SK-N-MC (cell line): ENCODE data around the gene NDUFS5.
"Not testable (repeated sequence)": the region's sequence is repeated elsewhere in the genome, so short reads cannot be mapped to it uniquely, and the experiment has no call there.

Source experiments
- DNase-seq: peaks from one replicate; pipeline ENCODE4 v3.0.0-alpha.2; 2011; ENCODE audit warnings: low read depth, low spot score
- H3K27ac ChIP-seq: fragments of 200-600 bp; sonication (generic); 2 replicates; pipeline ENCODE4 v1.5.1; 2016; ENCODE audit warnings: mixed run types
- H3K36me3 ChIP-seq: fragments of 200-600 bp; sonication (generic); 2 replicates; pipeline ENCODE4 v1.6.1; 2017; ENCODE audit warnings: antibody characterized with exemption, low read length, mixed read lengths; ENCODE audit not compliant: insufficient read depth
- H3K4me3 ChIP-seq: fragments of 200-600 bp; sonication (generic); 2 replicates; pipeline ENCODE4 v1.5.1; 2016
- H3K9ac ChIP-seq: fragments of 200-600 bp; sonication (generic); 2 replicates; pipeline ENCODE4 v1.8.0; 2017; ENCODE audit warnings: mixed run types, mixed read lengths; ENCODE audit not compliant: insufficient read length
- H3K9me3 ChIP-seq: fragments of 200-600 bp; sonication (generic); 2 replicates; pipeline ENCODE4 v1.6.1; 2017; ENCODE audit warnings: low read depth, mild to moderate bottlenecking, antibody characterized with exemption, low read length, moderate library complexity, mixed read lengths
- EZH2 ChIP-seq: fragments of 200-600 bp; sonication (generic); IDR thresholded peaks from one replicate; pipeline ENCODE4 v1.6.1; 2017; ENCODE audit warnings: antibody characterized with exemption
- FOXP2 ChIP-seq: optimal IDR thresholded peaks from 2 replicates; pipeline ENCODE3; 2011; ENCODE audit warnings: mild to moderate bottlenecking, moderate library complexity; ENCODE audit not compliant: insufficient read depth; ENCODE audit errors: extremely low read length, control extremely low read depth
- POLR2AphosphoS5 ChIP-seq: IDR thresholded peaks from 2 replicates; pipeline ENCODE4 v1.6.1; 2012; ENCODE audit warnings: mild to moderate bottlenecking, low read depth, low read length, borderline replicate concordance

The NDUFS5 gene

DNA sequence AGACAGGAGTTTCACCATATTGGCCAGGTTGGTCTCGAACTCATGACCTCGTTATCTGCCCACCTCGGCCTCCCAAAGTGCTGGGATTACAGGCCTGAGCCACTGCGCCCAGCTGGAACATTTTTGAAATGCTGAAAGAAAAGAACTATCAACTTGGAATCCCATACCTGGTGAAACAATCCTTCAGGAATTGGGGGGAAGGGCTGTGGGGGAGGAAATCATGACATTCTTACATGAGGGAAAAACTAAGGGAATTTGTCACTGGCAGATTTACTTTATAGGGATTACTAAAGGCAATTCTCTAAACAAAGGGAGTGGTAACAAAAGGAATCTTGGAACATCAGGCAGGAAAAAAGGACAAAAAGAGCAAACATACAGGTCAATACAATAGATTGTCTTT, 25.8 kb downstream of the NDUFS5 start:
- no peak overlapping the region for H3K4me3 ChIP-seq
- TF ChIP-seq POLR2AphosphoS5 (no peak), FOXP2 (no peak), EZH2 (no peak)
- DNase-seq, result no peak
- H3K36me3 ChIP-seq, result no peaks in the 10 kb centered on the region
- no peaks in the 10 kb centered on the region for H3K9me3 ChIP-seq
- no peak overlapping the region for H3K9ac ChIP-seq
- no peak overlapping the region; the same call in 1 of the 2 replicates for H3K27ac ChIP-seq

DNA sequence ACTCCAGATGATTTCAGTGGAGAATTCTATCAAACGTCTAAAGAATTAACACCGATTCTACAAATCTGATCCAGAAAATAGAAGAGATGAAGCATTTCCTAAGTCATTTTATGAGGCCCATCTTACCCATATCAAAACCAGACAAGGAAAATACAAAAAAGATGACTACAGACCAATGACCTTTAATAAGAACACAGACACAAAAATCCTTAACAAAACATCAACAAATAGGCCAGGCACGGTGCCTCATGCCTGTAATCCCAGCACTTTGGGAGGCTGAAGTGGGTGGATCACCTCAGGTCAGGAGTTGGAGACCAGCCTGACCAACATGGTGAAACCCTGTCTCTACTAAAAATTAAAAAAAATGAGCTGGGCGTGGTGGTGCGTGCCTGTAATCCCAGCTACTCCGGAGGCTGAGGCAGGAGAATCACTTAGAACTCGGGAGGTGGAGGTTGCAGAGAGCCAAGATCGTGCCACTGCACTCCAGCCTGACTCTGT, 29.1 kb downstream of the NDUFS5 start:
- not testable (repeated sequence) for H3K9me3 ChIP-seq, H3K36me3 ChIP-seq, DNase-seq, H3K27ac ChIP-seq, H3K9ac ChIP-seq, H3K4me3 ChIP-seq

DNA sequence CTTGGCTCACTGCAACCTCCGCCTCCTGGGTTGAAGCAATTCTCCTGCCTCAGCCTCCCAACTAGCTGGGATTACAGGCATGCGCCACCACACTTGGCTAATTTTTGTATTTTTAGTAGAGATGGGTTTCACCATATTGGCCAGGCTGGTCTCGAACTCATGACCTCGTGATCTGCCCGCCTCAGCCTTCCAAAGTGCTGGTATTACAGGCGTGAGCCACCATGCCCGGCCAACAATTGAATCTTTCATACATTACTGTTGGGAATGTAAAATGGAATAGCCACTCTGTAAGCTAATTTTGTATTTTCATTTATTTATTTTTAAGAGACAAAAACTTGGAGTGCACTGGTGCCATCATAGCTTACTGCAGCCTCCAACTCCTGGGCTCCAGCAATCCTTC, 35.4 kb downstream of the NDUFS5 start:
- not testable (repeated sequence) for DNase-seq, H3K27ac ChIP-seq, H3K9ac ChIP-seq, H3K4me3 ChIP-seq, H3K36me3 ChIP-seq, H3K9me3 ChIP-seq

DNA sequence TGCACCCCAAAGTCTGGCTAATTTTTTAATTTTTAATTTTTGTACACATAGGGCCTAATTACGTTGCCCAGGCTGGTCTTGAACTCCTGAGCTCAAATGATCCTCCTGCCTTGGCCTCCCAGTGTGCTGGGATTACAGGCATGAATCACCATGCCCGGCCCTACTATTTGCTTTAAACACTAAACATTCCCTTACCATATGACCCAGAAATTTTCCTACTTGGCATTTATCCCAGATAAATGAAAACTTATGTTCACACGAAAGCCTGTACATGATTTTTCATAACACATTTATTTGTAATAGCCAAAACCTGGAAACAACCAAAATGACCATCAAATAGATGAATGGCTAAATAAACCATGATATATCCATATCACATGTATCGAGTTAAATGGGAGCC, 35.8 kb downstream of the NDUFS5 start:
- Histone ChIP-seq H3K27ac (no peak overlapping the region), H3K9ac (no peak overlapping the region), H3K9me3 (no peaks in the 10 kb centered on the region), H3K4me3 (no peak overlapping the region), H3K36me3 (no peaks in the 10 kb centered on the region)
- DNase-seq, result no peak
- TF ChIP-seq EZH2 (no peak), FOXP2 (no peak), POLR2AphosphoS5 (no peak)

DNA sequence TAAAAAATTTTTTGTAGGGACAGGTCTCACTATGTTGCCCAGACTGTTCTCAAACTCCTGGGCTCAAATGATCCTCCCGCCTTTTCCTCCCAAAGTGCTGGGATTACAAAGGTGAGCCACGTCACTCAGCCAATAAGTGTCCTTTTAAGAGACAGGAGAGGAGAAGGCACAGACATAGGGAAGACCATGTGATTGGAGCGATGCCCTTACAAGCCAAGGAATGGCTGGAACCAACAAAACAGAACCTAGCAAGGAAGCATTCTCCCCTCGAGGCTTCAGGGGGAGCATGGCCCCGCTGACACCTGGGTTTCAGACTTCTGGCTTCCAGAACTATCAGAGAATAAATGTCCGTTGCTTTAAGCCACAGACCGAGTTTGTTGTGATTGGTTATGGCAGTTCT, 37.0 kb downstream of the NDUFS5 start:
- DNase-seq, result no peak
- Histone ChIP-seq H3K36me3 (no peaks in the 10 kb centered on the region), H3K27ac (no peak overlapping the region), H3K9me3 (no peaks in the 10 kb centered on the region), H3K4me3 (no peak overlapping the region), H3K9ac (no peak overlapping the region)
- TF ChIP-seq POLR2AphosphoS5 (no peak), EZH2 (no peak), FOXP2 (no peak)

DNA sequence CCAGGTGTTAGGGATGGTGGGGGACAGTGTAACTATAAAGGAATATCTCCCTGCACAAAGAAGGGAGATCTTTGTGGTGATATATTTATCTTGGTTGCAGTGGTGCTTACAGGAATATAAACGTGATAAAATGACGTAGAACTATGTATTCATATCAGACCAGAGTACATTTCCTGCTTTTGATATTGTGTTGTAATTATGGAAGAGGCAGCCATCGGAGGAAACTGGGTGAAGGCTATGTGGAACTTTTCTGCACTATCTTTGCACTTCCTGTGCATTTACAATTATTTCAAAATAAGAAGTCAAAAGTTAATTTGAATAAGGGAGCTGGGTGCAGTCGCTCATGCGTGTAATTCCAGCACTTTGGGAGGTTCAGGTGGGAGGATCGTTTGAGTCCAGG, 37.6 kb downstream of the NDUFS5 start:
- H3K36me3 ChIP-seq, result no peaks in the 10 kb centered on the region
- H3K9ac ChIP-seq, result no peak overlapping the region
- TF ChIP-seq FOXP2, result no peak
- TF ChIP-seq POLR2AphosphoS5, result no peak
- TF ChIP-seq EZH2, result no peak
- H3K4me3 ChIP-seq, result no peak overlapping the region
- no peaks in the 10 kb centered on the region for H3K9me3 ChIP-seq
- H3K27ac ChIP-seq, result no peak overlapping the region
- no peak for DNase-seq

DNA sequence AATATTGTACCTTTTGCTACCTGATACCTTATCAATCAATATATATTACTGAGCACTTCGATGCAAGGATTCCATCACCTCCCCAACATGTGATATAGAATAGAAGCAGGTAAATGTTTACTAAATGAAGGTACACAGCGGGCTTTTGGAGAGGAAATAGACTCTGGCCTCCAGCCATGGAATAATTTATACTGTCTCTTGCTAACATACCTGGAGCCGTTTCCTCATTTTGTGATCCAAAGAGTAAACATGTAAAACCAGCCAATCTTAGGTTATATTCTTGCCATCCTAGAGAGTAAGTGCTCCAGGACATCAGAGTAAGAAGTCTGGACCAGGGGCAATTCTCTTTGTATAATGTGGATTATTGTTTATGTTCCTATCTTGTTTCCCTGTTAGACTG, 39.4 kb downstream of the NDUFS5 start:
- DNase-seq, result no peak

DNA sequence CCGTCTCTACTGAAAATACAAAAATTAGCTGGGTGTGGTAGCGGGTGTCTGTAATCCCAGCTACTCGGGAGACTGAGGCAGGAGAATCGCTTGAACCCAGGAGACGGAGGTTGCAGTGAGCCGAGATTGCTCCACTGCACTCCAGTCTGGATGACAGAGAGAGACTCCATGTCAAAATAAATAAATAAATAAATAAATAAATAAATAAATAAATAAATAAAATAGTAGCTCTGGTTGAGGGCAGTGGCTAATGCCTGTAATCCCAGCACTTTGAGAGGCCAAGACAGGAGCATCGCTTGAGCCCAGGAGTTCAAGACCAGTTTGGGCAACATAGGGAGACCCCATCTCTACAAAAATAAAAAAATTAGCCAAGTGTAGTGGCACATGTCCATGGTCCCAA, 42.1 kb downstream of the NDUFS5 start:
- H3K9ac ChIP-seq, H3K27ac ChIP-seq, H3K4me3 ChIP-seq, H3K36me3 ChIP-seq, DNase-seq, H3K9me3 ChIP-seq: not testable (repeated sequence)

More for the DNA sequence above, 39.4 kb downstream of the NDUFS5 start:
- no peak overlapping the region for H3K4me3 ChIP-seq
- H3K9me3 ChIP-seq, result no peaks in the 10 kb centered on the region
- no peaks in the 10 kb centered on the region for H3K36me3 ChIP-seq
- no peak overlapping the region for H3K9ac ChIP-seq
- no peak overlapping the region for H3K27ac ChIP-seq
- no peak for TF ChIP-seq FOXP2
- no peak for TF ChIP-seq POLR2AphosphoS5
- no peak for TF ChIP-seq EZH2

DNA sequence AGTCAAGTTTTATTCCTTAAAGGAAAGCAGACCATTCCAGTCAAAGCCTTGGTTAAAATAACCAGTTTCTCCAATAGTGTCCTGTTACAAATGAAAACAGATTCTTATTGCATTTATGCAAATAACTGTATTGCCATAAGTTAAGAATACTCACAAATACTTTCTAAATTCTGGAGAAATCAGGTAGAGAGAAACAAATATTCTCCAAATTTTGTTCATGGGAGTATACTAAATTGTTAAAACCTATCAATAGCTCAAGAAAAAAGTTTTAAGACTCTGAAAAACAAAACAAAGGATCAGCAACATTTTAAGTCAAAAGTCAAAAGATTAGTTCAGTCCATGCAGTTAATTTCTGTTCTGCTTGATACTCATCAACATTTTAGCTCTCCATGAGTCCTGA, 45.4 kb downstream of the NDUFS5 start:
- not testable (repeated sequence) for H3K9me3 ChIP-seq, H3K27ac ChIP-seq, H3K36me3 ChIP-seq, H3K4me3 ChIP-seq, DNase-seq, H3K9ac ChIP-seq

DNA sequence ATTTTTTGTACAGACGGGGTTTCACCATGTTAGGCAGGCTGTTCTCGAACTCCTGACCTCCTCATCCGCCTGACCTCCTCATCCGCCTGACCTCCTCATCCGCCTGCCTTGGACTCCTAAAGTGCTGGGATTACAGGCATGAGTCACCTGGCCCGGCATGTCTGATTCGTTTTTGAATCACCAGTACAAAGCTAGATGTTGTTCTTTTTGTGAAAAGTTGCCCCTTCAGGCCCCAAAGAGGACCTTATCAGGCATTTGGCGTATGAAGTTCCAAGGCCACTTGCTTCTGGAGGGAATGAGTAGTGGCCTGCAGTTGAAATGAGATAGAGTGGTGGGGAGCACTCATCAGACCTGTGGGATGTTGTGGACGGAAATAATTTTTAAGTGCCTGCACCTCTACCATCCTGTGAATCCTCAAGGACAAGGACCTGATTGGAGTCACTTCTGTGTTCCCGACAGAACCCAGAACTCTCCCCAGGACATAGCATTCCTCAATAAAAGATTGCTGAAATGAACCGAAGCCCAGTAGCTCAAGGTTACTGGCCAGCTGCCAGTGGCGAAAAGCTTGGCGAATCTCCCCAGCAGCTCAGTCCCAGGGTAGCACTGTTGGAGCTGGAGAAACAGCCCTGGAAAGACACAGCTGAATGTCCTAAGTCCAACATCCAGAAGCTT, 50.1 kb downstream of the NDUFS5 start:
- DNase-seq, result no peak
- Histone ChIP-seq H3K9ac (no peak overlapping the region), H3K4me3 (no peak overlapping the region), H3K27ac (no peak overlapping the region), H3K9me3 (no peaks in the 10 kb centered on the region), H3K36me3 (no peaks in the 10 kb centered on the region)
- TF ChIP-seq POLR2AphosphoS5 (no peak), EZH2 (no peak), FOXP2 (no peak)
